Breast epithelium (tissue), 4 donors: ENCODE results near the gene TSHZ1. TPM values are rescaled to one million over a fixed set of nuclear protein-coding genes. Genes with fewer than 3 reads are reported as not detected.

ENCODE experiments used
- DNase-seq, 2 donors: peaks; one replicate each; pipeline ENCODE4 v3.0.0-alpha.2; 2019; ENCODE audit warnings: low spot score in 2 of 2
- H3K27ac ChIP-seq, 2 donors: fragments of 200-600 bp; sonication (generic) in 1 of 2; one replicate each; pipeline ENCODE4 v1.5.1; 2016 to 2019; ENCODE audit warnings: mild to moderate bottlenecking in 1 of 2
- H3K27me3 ChIP-seq, 2 donors: fragments of 200-600 bp; sonication (generic) in 1 of 2; one replicate each; pipeline versions ENCODE4 v1.5.1 to v1.6.0; 2017 to 2019; ENCODE audit warnings: control low read depth in 1 of 2, mild to moderate bottlenecking in 1 of 2
- H3K36me3 ChIP-seq: fragments of 200-600 bp; one replicate; pipeline ENCODE4 v1.5.1; 2019
- H3K4me1 ChIP-seq, 2 donors: fragments of 200-600 bp; sonication (generic); one replicate each; pipeline ENCODE4 v1.5.1; 2016 to 2019; ENCODE audit warnings: control low read depth in 1 of 2
- H3K4me3 ChIP-seq, 3 donors: fragments of 200-600 bp; sonication (generic); 1 replicate in 2 of 3; 2 replicates in 1 of 3; pipeline ENCODE4 v1.5.1; 2016 to 2019; ENCODE audit warnings: mild to moderate bottlenecking in 3 of 3, moderate library complexity in 2 of 3
- H3K9me3 ChIP-seq, 2 donors: fragments of 200-600 bp; sonication (generic) in 1 of 2; one replicate each; pipeline ENCODE4 v1.5.1; 2016 to 2019; ENCODE audit warnings: control low read depth in 1 of 2
- POLR2A ChIP-seq: fragments of 450-650 bp; IDR thresholded peaks from one replicate; pipeline ENCODE4 v1.6.1; 2016; ENCODE audit warnings: antibody characterized with exemption, mild to moderate bottlenecking, moderate library complexity
- POLR2AphosphoS5 ChIP-seq, 3 donors: sonication (generic); formaldehyde crosslinking; IDR thresholded peaks; one replicate each; pipeline ENCODE4 v1.6.1; 2017; ENCODE audit warnings: antibody characterized with exemption in 3 of 3
- intact Hi-C: fragments of 100-400 bp; cut with DNase I; formaldehyde crosslinking; loops from one replicate; pipeline ENCODE4 v1.15.1; 2023; ENCODE audit warnings: low total_unique reads
- total RNA-seq, 3 donors: library from RNA; depleted of rRNA; stranded (reverse); fragments of >200 nt; gene quantifications; one replicate each; pipeline ENCODE4 v1.1.0, GENCODE V29; 2016
- TF ChIP-seq, protein P1 (sequence below), 3 donors: fragments of 450-650 bp; IDR thresholded peaks; one replicate each; pipeline ENCODE4 v1.5.1; 2016 to 2017; ENCODE audit warnings: antibody characterized with exemption in 3 of 3, mild to moderate bottlenecking in 3 of 3, moderate library complexity in 3 of 3

The TSHZ1 gene
- total RNA-seq, 3 donors from 2014 or later, result 12.3 to 18.3 (median 16.4) TPM

DNA sequence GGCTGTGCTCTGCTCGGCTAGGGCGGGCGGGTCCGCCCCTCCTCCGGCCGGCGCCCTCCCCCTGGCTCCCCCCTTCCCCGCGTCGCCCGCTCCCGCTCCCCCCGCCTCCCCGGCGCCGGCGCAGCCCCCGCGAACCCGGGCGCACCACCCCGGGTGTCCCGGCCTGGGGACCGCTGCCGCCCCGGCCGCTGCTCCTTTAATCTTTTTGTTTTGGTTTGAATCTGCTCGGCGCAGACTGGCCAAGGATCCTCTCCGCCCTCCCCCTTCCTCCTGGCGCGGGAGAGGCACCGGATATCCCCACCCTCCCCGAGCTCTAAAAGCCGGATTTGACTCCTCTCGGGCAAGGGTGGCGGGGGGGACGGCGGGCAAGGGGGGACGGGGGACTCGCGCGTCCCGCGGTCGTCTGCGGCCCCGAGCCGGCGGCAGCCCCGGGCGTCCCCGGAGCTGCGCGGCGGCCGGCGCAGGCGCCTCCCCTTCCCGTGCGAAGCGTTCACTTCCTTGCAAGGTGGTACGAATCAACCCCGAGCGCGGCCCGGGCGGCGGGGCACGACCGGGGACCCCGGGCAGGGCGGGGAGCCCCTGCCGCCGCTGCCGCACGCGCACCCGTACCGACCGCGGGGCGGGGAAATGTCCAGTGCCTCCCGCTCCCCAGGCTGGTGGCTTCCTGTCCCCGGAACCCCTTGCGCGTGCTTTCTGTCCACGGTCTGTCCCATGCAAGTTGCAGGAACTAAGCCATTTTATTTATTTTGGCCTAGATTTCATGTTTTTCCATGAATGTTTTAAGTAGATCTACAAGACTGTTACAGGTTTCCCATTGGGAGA, 1.3 kb upstream of the TSHZ1 start, which contains the start of gene PTGR3:
Gene PTGR3 (minus strand): TSS at position 11 of the 822 bp plus-strand sequence. CDS start 81 bp downstream, outside the sequence.
- intact Hi-C loops, result no loop called here
- H3K27me3 ChIP-seq, result no peaks in the 10 kb centered on the region
- H3K36me3 ChIP-seq, result no peaks in the 10 kb centered on the region
- H3K4me3 ChIP-seq, result peak within 1 kb of the TSS; percentile 90 to 94 (median 93)
- DNase-seq, result peak; percentile 70 to 86
- no peaks in the 10 kb centered on the region for H3K4me1 ChIP-seq
- peak within 1 kb of the TSS; percentile 95 to 99 for H3K27ac ChIP-seq
- TF ChIP-seq POLR2A (no peak), POLR2AphosphoS5 (IDR thresholded peaks at IDR 0.05) (peak in 1 of 3 donors; percentile 42)
- no peaks in the 10 kb centered on the region for H3K9me3 ChIP-seq

DNA sequence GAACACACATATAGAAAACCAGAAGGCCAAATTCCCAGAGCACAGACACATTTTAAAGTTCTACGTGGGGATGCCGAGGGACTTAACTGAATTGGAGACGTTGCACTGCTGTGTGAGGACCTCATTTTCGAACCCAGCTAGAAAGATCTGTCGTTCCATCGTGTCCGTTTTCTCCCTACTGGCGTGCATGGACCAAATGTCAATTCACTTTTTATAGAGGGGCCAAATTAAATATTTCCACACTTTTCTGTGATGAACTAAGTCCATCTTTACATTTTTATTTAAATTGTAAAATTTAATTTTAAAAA, 692 bp upstream of the TSHZ1 start:
- H3K4me1 ChIP-seq, result peaks cover 0 to 2% of the 10 kb centered on the region in 2 donors
- no peaks in the 10 kb centered on the region for H3K27me3 ChIP-seq
- no peak for DNase-seq
- H3K36me3 ChIP-seq, result no peaks in the 10 kb centered on the region
- TF ChIP-seq POLR2AphosphoS5 (IDR thresholded peaks at IDR 0.05), result no peak
- no peak for TF ChIP-seq POLR2A
- TF ChIP-seq, protein P1, sequence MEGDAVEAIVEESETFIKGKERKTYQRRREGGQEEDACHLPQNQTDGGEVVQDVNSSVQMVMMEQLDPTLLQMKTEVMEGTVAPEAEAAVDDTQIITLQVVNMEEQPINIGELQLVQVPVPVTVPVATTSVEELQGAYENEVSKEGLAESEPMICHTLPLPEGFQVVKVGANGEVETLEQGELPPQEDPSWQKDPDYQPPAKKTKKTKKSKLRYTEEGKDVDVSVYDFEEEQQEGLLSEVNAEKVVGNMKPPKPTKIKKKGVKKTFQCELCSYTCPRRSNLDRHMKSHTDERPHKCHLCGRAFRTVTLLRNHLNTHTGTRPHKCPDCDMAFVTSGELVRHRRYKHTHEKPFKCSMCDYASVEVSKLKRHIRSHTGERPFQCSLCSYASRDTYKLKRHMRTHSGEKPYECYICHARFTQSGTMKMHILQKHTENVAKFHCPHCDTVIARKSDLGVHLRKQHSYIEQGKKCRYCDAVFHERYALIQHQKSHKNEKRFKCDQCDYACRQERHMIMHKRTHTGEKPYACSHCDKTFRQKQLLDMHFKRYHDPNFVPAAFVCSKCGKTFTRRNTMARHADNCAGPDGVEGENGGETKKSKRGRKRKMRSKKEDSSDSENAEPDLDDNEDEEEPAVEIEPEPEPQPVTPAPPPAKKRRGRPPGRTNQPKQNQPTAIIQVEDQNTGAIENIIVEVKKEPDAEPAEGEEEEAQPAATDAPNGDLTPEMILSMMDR (IDR thresholded peaks at IDR 0.05), result no peak
- H3K27ac ChIP-seq, result peak overlapping the region; percentile 95 to 99
- H3K9me3 ChIP-seq, result no peaks in the 10 kb centered on the region
- peak overlapping the region; percentile 90 to 94 (median 93) for H3K4me3 ChIP-seq
- intact Hi-C loops, result no loop called here

DNA sequence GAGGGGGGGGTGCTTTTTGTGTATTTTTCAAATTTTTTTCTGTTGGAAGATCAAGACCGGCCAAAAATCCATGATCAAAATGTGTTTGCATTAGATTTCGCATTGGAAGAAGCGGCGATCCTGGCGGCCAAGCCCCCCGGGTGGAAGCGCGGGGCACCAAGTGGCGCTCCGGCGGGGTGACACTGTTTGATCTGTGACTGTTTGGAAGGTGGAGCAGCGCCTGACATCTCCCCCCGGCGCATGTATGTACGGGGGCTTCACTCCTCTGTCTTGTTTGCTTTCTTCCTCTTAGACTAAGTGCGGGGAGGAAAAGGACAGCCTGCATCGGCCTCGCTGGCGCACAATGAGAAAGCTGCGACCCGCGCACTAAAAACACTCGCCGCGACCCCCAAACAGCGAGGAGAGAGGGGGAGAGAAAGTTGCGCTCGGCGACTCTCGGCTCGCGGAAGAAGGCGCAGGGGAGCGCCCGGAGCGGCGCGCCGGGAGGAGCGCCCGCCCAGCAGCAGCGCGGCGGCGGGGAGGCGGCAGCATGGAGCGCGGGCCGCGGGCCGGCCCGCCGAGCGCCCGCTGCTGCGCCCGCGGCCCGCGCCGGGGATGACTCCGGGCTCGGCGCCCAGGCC, 515 bp downstream of the TSHZ1 start:
- Histone ChIP-seq H3K4me1 (peaks cover 0 to 3% of the 10 kb centered on the region in 2 donors), H3K36me3 (no peaks in the 10 kb centered on the region), H3K4me3 (peak overlapping the region; percentile 90 to 94 (median 93)), H3K27ac (peak overlapping the region; percentile 91 to 95), H3K9me3 (no peaks in the 10 kb centered on the region), H3K27me3 (no peaks in the 10 kb centered on the region)
- TF ChIP-seq POLR2AphosphoS5 (IDR thresholded peaks at IDR 0.05) (no peak), POLR2A (no peak)
- TF ChIP-seq, protein P1 (IDR thresholded peaks at IDR 0.05), result no peak
- intact Hi-C loops, result no loop called here
- DNase-seq, result no peak

DNA sequence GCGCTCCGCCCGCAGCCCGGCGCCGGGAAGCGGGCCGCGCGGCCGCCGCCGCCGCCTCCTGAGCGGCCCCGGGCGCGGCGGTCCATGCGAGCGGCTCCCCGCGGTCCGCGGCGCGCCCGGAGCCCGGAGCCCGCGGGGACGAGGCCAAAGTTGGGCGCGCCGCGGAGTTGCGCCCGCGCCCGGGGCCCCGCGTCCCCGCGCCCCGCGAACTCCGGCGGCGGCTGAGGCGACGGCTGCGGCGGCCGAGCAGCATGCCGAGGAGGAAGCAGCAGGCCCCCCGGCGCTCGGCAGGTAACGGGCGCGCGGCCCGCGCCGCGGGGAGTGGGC, 992 bp downstream of the TSHZ1 start:
- peak overlapping the region; percentile 82 to 93 (median 90) for H3K4me3 ChIP-seq
- no peak for DNase-seq
- peak overlapping the region; percentile 80 to 93 for H3K27ac ChIP-seq
- peaks cover 0 to 3% of the 10 kb centered on the region in 2 donors for H3K4me1 ChIP-seq
- H3K36me3 ChIP-seq, result no peaks in the 10 kb centered on the region
- H3K27me3 ChIP-seq, result no peaks in the 10 kb centered on the region
- intact Hi-C loops, result no loop called here
- TF ChIP-seq POLR2AphosphoS5 (IDR thresholded peaks at IDR 0.05) (no peak), POLR2A (no peak)
- TF ChIP-seq, protein P1 (IDR thresholded peaks at IDR 0.05), result no peak
- H3K9me3 ChIP-seq, result no peaks in the 10 kb centered on the region

DNA sequence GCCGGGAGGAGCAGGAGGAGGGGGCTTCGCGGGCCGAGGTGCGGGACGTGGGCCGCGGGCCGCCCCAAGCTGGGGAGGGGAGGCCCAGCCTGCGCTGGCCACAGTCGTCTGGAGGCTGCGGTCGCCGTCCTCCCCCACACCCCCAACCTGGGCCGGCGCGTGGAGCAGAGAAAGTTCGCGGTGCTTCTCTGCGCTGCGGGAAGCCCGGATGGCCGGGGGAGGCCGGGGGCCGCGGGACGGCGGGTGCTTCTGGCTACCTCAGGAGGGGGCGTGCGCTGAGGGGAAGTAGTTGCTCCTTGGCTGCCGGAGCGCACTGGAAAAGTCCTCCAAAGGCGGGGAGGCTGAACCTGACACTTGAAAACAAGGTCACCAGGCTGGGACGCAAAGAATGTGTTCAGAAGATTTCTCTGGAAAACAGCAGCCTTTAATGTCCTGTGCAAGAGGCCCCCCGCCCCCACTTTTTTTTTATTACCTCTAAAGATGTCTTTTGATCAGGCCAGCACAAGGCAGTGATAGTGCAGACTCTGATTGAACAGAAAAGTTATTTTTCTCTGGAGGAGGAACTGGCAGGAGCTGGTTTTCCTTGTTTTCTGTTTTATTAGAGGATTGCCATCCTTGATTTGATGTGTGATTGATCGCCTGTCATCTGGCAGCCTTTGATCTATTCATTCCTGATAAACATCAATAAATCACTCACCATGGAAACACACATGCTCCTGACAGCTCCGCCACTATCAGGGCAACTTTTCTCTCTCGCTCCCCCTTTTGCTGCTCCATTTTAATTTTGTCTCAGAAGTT, 1.6 kb downstream of the TSHZ1 start:
- Histone ChIP-seq H3K9me3 (no peaks in the 10 kb centered on the region), H3K4me3 (peak overlapping the region; percentile 82 to 93 (median 90)), H3K27ac (peak overlapping the region; percentile 80 to 93), H3K4me1 (peaks cover 0 to 3% of the 10 kb centered on the region in 2 donors), H3K27me3 (no peaks in the 10 kb centered on the region), H3K36me3 (no peaks in the 10 kb centered on the region)
- intact Hi-C loops, result no loop called here
- TF ChIP-seq POLR2AphosphoS5 (IDR thresholded peaks at IDR 0.05) (no peak), POLR2A (no peak)
- TF ChIP-seq, protein P1 (IDR thresholded peaks at IDR 0.05), result no peak
- no peak for DNase-seq
